ENCODE measurements around the gene GRIFIN.

- TF ChIP-seq, protein P1, sequence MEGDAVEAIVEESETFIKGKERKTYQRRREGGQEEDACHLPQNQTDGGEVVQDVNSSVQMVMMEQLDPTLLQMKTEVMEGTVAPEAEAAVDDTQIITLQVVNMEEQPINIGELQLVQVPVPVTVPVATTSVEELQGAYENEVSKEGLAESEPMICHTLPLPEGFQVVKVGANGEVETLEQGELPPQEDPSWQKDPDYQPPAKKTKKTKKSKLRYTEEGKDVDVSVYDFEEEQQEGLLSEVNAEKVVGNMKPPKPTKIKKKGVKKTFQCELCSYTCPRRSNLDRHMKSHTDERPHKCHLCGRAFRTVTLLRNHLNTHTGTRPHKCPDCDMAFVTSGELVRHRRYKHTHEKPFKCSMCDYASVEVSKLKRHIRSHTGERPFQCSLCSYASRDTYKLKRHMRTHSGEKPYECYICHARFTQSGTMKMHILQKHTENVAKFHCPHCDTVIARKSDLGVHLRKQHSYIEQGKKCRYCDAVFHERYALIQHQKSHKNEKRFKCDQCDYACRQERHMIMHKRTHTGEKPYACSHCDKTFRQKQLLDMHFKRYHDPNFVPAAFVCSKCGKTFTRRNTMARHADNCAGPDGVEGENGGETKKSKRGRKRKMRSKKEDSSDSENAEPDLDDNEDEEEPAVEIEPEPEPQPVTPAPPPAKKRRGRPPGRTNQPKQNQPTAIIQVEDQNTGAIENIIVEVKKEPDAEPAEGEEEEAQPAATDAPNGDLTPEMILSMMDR (IDR thresholded peaks at IDR 0.05): no peak
- no peak for TF ChIP-seq POLR2A (IDR thresholded peaks at IDR 0.05)
Measured at GRCh38 chr7:2496375-2496774, 20.2 kb upstream of the GRIFIN start.

Measured in sigmoid colon (tissue), 3 donors.